AG09319 (cell line): ENCODE measurements around the gene THEM4.
"Not testable (repeated sequence)": the region's sequence is repeated elsewhere in the genome, so short reads cannot be mapped to it uniquely, and the experiment has no call there.

Experiments used
- DNase-seq: peaks from one replicate; pipeline ENCODE4 v3.0.0-alpha.2; 2010; ENCODE audit warnings: low read depth; ENCODE audit errors: extremely low read depth
- CTCF ChIP-seq: IDR thresholded peaks from 2 replicates; pipeline ENCODE4 v1.5.1; 2011; ENCODE audit warnings: low read depth, mild to moderate bottlenecking, inconsistent platforms, low read length, moderate library complexity

The THEM4 gene

DNA sequence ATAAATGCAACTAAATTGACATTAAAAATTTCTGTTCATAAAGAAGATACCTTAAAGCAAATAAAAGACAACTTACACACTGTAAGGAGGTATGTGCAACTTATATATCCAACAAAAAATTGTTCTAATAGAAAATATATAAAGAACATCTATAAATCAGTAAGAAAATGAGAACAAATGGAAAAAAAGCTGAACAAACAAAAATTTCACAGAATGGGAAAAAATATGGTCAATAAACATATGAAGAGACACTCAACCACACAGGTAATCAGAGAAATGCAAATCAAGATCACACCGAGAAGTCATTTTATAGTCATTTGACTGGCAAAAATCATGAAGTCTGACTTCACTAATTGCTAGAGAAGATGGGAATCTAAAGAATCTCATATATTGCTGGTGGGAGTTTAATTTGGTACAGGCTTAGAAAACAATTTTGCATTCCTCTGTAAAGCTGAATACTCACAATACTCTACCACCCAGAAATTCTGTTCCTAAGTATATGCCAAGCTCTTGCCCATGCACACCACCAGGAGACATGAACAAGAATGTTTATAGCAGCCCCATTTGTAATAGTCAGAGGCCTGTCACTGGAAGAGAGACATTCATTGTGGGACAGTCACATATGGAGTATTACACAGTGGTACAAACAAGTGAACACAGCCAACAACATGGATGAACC is 33.8 kb downstream of the THEM4 start:
- no peak for DNase-seq
- no peak for TF ChIP-seq CTCF

- DNase-seq = not testable (repeated sequence)
These were observed 36.5 kb downstream of the THEM4 start for GRCh38 chr1:151872776-151873175.

DNA sequence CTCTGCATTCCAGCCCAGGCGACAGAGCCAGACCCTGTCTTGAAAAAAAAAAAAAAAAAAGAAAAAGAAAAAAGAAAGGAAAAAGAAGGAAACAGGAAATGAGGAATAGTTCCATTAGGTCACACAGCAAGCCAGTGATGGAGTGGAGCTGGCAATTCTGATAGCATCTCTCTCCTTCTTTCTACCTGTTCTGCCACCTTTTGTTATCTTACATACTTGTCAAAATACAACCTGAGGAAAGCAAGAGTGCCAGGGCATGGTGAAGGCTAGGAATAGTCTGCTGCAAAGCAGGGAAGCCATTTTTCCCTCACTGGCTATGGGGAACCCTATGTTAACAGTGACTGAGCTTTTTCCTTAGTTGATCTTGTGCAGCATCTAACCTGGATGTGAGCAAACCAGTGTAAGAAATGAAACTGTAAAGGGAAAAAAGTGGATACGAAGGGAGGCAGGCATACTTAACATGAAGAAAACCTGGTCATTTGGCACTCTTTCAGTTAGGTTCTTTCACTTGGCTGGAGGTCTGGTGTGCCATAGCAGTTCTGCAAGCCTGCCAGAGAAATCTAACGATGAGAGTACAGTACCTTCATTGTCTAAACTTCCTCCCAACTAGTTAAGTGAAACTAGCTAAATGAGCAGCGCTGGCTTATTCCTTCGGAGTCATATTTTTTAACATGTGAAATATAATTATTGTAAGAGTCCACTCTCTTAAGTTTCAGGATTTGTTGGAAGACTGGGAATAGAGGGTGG is 37.9 kb downstream of the THEM4 start:
- TF ChIP-seq CTCF = no peak
- DNase-seq = no peak

GRCh38 chr1:151868486-151868885 is 40.8 kb downstream of the THEM4 start:
- DNase-seq = no peak
- no peak for TF ChIP-seq CTCF

- DNase-seq = no peak
- no peak for TF ChIP-seq CTCF
These were observed 41.4 kb downstream of the THEM4 start for GRCh38 chr1:151867765-151868411.

DNA sequence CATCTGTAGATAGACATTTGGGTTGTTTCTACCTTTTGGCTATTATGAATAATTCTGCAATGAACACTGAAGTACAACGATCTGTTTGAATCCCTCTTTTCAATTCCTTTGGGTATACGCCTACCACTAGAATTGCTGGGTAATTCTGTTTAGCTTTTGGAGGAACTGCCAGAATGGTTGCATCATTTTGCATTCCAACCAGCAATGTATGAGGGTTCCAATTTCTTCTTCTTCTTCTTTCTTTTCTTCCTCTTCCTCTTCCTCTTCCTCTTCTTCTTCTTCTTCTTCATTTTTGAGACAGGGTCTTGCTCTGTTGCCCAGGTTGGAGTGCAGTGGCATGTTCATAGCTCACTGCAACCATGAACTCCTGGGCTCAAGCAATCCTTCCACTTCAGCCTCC is 42.0 kb downstream of the THEM4 start:
- TF ChIP-seq CTCF = no peak
- DNase-seq = no peak

GRCh38 chr1:151864411-151864810 is 44.9 kb downstream of the THEM4 start:
- no peak for TF ChIP-seq CTCF
- no peak for DNase-seq
